ENCODE measurements around the gene NFAM1. TPM values are rescaled to one million over a fixed set of nuclear protein-coding genes. Genes with fewer than 3 reads are reported as not detected.

Gene NFAM1, protein sequence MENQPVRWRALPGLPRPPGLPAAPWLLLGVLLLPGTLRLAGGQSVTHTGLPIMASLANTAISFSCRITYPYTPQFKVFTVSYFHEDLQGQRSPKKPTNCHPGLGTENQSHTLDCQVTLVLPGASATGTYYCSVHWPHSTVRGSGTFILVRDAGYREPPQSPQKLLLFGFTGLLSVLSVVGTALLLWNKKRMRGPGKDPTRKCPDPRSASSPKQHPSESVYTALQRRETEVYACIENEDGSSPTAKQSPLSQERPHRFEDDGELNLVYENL
- not detected in 2 replicates for total RNA-seq

DNA sequence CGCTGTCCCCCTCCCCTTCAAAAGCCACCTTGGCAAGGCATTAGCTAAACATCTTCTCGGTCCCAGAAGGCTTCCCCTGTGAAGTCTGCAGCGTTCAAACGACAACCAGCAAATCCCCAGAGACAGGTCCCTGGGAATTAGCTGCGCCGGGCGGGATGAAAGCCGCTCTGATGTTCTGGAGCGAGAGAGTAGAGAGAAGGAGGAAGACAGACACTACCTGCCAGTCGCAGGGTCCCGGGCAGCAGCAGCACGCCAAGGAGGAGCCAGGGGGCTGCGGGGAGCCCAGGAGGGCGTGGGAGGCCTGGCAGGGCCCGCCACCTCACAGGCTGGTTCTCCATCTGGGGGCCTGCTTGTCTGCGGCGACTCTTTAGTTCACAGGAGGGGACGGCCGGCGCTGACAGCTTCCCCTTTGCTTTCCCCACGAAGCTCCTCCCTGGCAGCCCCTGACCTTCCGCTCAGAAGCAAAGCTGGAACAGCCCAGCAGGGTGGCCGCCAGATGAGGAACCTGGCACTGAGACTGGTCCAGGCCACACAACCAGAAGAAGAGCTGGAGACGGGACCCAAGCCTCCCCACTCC, at the start of gene NFAM1:
NFAM1 (minus strand) TSS at position 384 of the 577 bp plus-strand sequence; CDS start at position 338, 46 bp downstream.

Other genes with a start within 250 kb of the NFAM1 start
- gene TCF20, start 161.8 kb downstream of the NFAM1 start, total RNA-seq, result 28.2 and 43.4 TPM in 2 replicates
- 36.0 and 48.2 TPM in 2 replicates for gene RRP7A, start 87.4 kb upstream of the NFAM1 start, total RNA-seq
- 1.3 and 1.4 TPM in 2 replicates for gene SERHL2, start 121.6 kb upstream of the NFAM1 start, total RNA-seq
- 31.1 and 32.3 TPM in 2 replicates for gene POLDIP3, start 182.5 kb upstream of the NFAM1 start, total RNA-seq
- gene ATP5MGL, start 208.2 kb upstream of the NFAM1 start, total RNA-seq, result 1.1 and 2.4 TPM in 2 replicates
- 54.8 and 76.9 TPM in 2 replicates for gene CYB5R3, start 217.0 kb upstream of the NFAM1 start, total RNA-seq

Data from thoracic aorta endothelial cell (primary cell).